ENCODE results near the gene EHF. TPM values are rescaled to one million over a fixed set of nuclear protein-coding genes. Genes with fewer than 3 reads are reported as not detected.
A peak's percentile ranks its signal among the peaks of the same experiment; 100 is the strongest.

The EHF gene
- total and polyA plus RNA-seq, 8 donors, result 15.5 to 142 (median 44.4) TPM

GRCh38 chr11:34621876-34622275 is 983 bp downstream of the EHF start:
- 24 to 65% (median 47%) methylated on average over 2 of the region's 2 CpGs for WGBS, 5 donors
- Histone ChIP-seq H3K9me3 (no peaks in the 10 kb centered on the region), H3K27me3 (no peaks in the 10 kb centered on the region), H3K4me1 (peaks cover 24 to 40% (median 27%) of the 10 kb centered on the region in 4 donors), H3K36me3 (no peaks in the 10 kb centered on the region), H3K4me3 (peak overlapping the region; percentile 32 to 49 (median 41)), H3K27ac (peak overlapping the region; percentile 82 to 93 (median 86))
- TF ChIP-seq CTCF (IDR thresholded peaks at IDR 0.05) (no peak), POLR2AphosphoS5 (IDR thresholded peaks at IDR 0.05) (no peak)
- DNase-seq, result no peak
- intact Hi-C loops (cut with DNase I; ENCODE audit: low total_unique reads), result no loop called here

GRCh38 chr11:34623463-34623862 is 2.6 kb downstream of the EHF start:
- H3K4me1 ChIP-seq, result peaks cover 14 to 38% (median 19%) of the 10 kb centered on the region in 4 donors
- H3K27ac ChIP-seq, result peak overlapping the region; percentile 82 to 87 (median 85)
- no peaks in the 10 kb centered on the region for H3K27me3 ChIP-seq
- no peaks in the 10 kb centered on the region for H3K9me3 ChIP-seq
- WGBS, 5 donors, result 20 to 66% (median 51%) methylated on average over 9 of the region's 9 CpGs
- TF ChIP-seq POLR2AphosphoS5 (IDR thresholded peaks at IDR 0.05) (no peak), CTCF (IDR thresholded peaks at IDR 0.05) (no peak)
- peak overlapping the region; percentile 32 to 49 (median 41) for H3K4me3 ChIP-seq
- DNase-seq, result no peak
- H3K36me3 ChIP-seq, result no peaks in the 10 kb centered on the region
- intact Hi-C loops (cut with DNase I; ENCODE audit: low total_unique reads), result no loop called here

GRCh38 chr11:34624069-34624468 is 3.2 kb downstream of the EHF start:
- DNase-seq, result peak; percentile 62 to 76
- Histone ChIP-seq H3K4me1 (peaks cover 14 to 42% (median 17%) of the 10 kb centered on the region in 4 donors), H3K27me3 (no peaks in the 10 kb centered on the region), H3K36me3 (no peaks in the 10 kb centered on the region), H3K9me3 (no peaks in the 10 kb centered on the region), H3K27ac (peak overlapping the region; percentile 82 to 87 (median 85)), H3K4me3 (peak overlapping the region; percentile 32 to 49 (median 41))
- intact Hi-C loops (cut with DNase I; ENCODE audit: low total_unique reads), result no loop called here
- TF ChIP-seq POLR2A (IDR thresholded peaks at IDR 0.05) (no peak), CTCF (IDR thresholded peaks at IDR 0.05) (no peak), POLR2AphosphoS5 (IDR thresholded peaks at IDR 0.05) (peak in 1 of 3 donors; percentile 11), EP300 (IDR thresholded peaks at IDR 0.05) (no peak)
- WGBS, 5 donors, result 19 to 47% (median 42%) methylated on average over 10 of the region's 10 CpGs

- Histone ChIP-seq H3K4me1 (peaks cover 7 to 52% (median 19%) of the 10 kb centered on the region in 4 donors), H3K9me3 (no peaks in the 10 kb centered on the region), H3K27ac (peak overlapping the region; percentile 58 to 87 (median 85)), H3K27me3 (no peaks in the 10 kb centered on the region), H3K4me3 (peak overlapping the region in 3 of 4 donors; percentile 40 to 49 (median 42)), H3K36me3 (no peaks in the 10 kb centered on the region)
- no peak for DNase-seq
- WGBS, 5 donors, result 30 to 59% (median 42%) methylated on average over 4 of the region's 4 CpGs
- intact Hi-C loops (cut with DNase I; ENCODE audit: low total_unique reads), result no loop called here
- TF ChIP-seq CTCF (IDR thresholded peaks at IDR 0.05), result no peak
- TF ChIP-seq EP300 (IDR thresholded peaks at IDR 0.05), result no peak
- TF ChIP-seq POLR2A (IDR thresholded peaks at IDR 0.05), result no peak
- TF ChIP-seq POLR2AphosphoS5 (IDR thresholded peaks at IDR 0.05), result no peak
Measured at GRCh38 chr11:34625576-34625975, 4.7 kb downstream of the EHF start.

All from stomach (tissue), 9 donors.